GM12891 (cell line): ENCODE data around the gene ATP13A3.

Source experiments
- POLR2A ChIP-seq: IDR thresholded peaks from 2 replicates; pipeline ENCODE4 v1.6.1; 2011; ENCODE audit warnings: low read depth, low read length, control low read depth
- POLR2AphosphoS5 ChIP-seq: IDR thresholded peaks from 2 replicates; pipeline ENCODE4 v1.6.1; 2011; ENCODE audit warnings: low read depth, low read length, control low read depth

- no peak for TF ChIP-seq POLR2AphosphoS5
- TF ChIP-seq POLR2A, result no peak
Measured at GRCh38 chr3:194370753-194371152, 116.0 kb downstream of the ATP13A3 start.
